Nephron progenitor cell (in vitro differentiated cells): ENCODE data around the gene GLIS1.

Source experiments
- DNase-seq: peaks from one replicate; pipeline ENCODE4 v3.0.0; 2021
- H3K27ac Mint-ChIP-seq: 2 replicates; pipeline ENCODE4 v1.8.0; 2021; ENCODE audit warnings: mild to moderate bottlenecking, moderate library complexity, mixed read lengths
- H3K27me3 Mint-ChIP-seq: 2 replicates; pipeline ENCODE4 v1.8.0; 2021; ENCODE audit warnings: mild to moderate bottlenecking, low read depth, mixed read lengths; ENCODE audit not compliant: poor library complexity
- H3K36me3 Mint-ChIP-seq: 2 replicates; pipeline ENCODE4 v1.8.0; 2021; ENCODE audit warnings: low read depth, mixed read lengths
- H3K4me1 Mint-ChIP-seq: 2 replicates; pipeline ENCODE4 v1.8.0; 2021; ENCODE audit warnings: mixed read lengths
- H3K4me3 Mint-ChIP-seq: 2 replicates; pipeline ENCODE4 v1.8.0; 2021; ENCODE audit warnings: mild to moderate bottlenecking, moderate library complexity, mixed read lengths
- H3K9me3 Mint-ChIP-seq: 2 replicates; pipeline ENCODE4 v1.8.0; 2021; ENCODE audit warnings: mild to moderate bottlenecking, moderate library complexity, mixed read lengths
- TF ChIP-seq, protein P1 (sequence below): fragments of 200-600 bp; sonication (generic); IDR thresholded peaks from 2 replicates; pipeline ENCODE4 v1.5.0; 2021; ENCODE audit warnings: antibody characterized with exemption

GLIS1 gene

GRCh38 chr1:53512807-53513755, 225.9 kb downstream of the GLIS1 start:
- Mint-ChIP-seq H3K36me3 (no peaks in the 10 kb centered on the region), H3K4me3 (peak overlapping the region; percentile 66), H3K9me3 (no peaks in the 10 kb centered on the region), H3K27me3 (peaks cover 3% of the 10 kb centered on the region), H3K4me1 (peaks cover 70% of the 10 kb centered on the region), H3K27ac (peak overlapping the region; percentile 92)
- no peak for DNase-seq
- TF ChIP-seq, protein P1, sequence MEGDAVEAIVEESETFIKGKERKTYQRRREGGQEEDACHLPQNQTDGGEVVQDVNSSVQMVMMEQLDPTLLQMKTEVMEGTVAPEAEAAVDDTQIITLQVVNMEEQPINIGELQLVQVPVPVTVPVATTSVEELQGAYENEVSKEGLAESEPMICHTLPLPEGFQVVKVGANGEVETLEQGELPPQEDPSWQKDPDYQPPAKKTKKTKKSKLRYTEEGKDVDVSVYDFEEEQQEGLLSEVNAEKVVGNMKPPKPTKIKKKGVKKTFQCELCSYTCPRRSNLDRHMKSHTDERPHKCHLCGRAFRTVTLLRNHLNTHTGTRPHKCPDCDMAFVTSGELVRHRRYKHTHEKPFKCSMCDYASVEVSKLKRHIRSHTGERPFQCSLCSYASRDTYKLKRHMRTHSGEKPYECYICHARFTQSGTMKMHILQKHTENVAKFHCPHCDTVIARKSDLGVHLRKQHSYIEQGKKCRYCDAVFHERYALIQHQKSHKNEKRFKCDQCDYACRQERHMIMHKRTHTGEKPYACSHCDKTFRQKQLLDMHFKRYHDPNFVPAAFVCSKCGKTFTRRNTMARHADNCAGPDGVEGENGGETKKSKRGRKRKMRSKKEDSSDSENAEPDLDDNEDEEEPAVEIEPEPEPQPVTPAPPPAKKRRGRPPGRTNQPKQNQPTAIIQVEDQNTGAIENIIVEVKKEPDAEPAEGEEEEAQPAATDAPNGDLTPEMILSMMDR, result no peak

DNA sequence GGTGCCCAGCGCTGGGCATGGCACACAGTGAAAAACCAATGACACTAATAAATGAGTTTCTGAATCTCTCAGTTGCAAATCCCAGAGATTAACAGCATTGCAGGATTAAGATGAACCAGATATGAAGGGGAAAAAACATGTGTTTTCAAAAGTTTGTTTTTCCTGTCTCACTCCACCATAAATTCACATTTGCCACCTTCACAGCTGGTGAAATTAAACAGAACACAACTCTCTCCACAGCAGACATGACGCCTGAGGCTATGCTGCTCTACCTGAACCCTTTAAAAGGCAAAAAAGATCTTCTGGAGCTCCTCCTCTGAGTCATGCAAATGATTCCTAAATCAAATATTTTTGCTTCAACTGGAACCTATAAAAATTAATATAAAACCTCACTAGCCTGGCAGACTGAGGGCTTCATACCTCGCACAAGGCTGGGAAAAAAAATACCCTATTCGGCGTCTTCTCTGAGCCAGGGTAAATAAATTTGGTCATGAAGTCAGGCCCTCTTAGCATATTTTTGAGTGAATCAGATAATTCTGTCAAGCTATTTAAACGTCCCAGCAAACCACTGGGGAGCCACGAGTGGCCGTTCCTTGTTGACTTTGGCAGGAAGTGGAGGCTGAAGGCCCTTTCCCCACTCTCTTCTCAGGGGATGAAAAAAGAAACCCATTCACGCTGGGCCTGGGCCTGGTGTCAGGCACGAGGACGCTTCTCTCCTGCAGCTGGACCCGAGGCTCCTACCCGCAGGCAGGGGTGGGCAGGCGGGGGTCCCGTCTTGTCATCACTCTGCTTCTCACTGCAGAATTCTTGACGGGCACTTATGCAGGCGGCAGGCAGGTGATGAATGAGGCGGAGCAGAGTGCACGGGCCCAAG, 226.8 kb downstream of the GLIS1 start:
- peaks cover 3% of the 10 kb centered on the region for H3K27me3 Mint-ChIP-seq
- no peak overlapping the region for H3K4me3 Mint-ChIP-seq
- peak overlapping the region; percentile 92 for H3K27ac Mint-ChIP-seq
- peaks cover 73% of the 10 kb centered on the region for H3K4me1 Mint-ChIP-seq
- no peaks in the 10 kb centered on the region for H3K36me3 Mint-ChIP-seq
- TF ChIP-seq, protein P1, result no peak
- DNase-seq, result no peak
- no peaks in the 10 kb centered on the region for H3K9me3 Mint-ChIP-seq

DNA sequence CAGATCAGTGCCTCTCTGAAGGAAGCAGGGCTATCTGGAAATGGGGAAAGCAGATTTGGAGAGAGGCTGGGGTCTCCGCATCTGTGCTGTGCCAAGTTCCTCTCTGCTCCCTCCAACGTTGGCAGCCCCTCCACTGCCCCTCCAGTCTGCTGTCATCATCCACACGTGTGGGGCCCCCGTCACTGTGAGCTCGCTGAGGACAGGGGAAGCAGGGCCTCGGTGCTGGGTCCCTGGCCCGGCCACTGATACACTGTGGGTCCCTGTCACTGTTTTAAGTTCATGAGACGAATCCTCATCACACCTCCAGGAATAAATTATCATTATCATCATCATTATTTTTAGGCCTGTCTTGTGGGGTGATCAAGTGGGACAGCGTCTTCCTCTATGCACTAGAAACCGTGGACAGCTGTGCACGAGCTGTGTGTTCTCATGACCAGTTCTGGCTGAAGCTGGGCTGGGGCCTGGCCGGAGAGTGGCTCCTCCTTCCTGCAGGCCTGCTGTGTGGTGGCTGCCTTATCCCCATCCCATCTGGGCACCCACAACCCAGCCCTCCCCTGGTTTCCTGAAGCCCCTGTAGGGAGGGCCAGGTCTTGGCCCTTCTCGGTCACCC, 227.5 kb downstream of the GLIS1 start:
- peaks cover 3% of the 10 kb centered on the region for H3K27me3 Mint-ChIP-seq
- H3K27ac Mint-ChIP-seq, result no peak overlapping the region
- H3K4me1 Mint-ChIP-seq, result peaks cover 73% of the 10 kb centered on the region
- no peak overlapping the region for H3K4me3 Mint-ChIP-seq
- no peak for DNase-seq
- TF ChIP-seq, protein P1, result no peak
- no peaks in the 10 kb centered on the region for H3K36me3 Mint-ChIP-seq
- no peaks in the 10 kb centered on the region for H3K9me3 Mint-ChIP-seq

DNA sequence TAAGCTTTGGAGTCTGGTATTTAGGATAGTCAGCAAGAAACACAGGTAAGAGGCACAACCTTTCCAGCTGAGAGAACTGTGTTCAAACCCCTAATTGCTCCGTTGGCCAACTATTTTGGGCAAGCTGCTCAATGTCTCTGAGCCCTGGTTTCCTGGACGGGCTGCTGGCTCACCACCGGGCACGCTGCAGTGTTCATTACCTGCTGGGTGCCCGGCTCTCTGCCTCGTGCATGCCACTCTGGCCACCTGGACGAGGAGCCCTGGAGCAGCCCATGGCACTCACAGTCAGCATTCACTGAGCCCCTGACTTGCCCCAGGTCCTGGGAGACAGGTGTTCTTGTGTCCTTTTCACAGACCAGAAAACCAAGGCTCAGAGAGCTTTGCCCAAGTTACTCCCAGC, 228.7 kb downstream of the GLIS1 start:
- TF ChIP-seq, protein P1, result no peak
- no peak overlapping the region for H3K4me3 Mint-ChIP-seq
- peaks cover 69% of the 10 kb centered on the region for H3K4me1 Mint-ChIP-seq
- H3K27me3 Mint-ChIP-seq, result peaks cover 3% of the 10 kb centered on the region
- no peak overlapping the region for H3K27ac Mint-ChIP-seq
- H3K9me3 Mint-ChIP-seq, result no peaks in the 10 kb centered on the region
- no peak for DNase-seq
- no peaks in the 10 kb centered on the region for H3K36me3 Mint-ChIP-seq

DNA sequence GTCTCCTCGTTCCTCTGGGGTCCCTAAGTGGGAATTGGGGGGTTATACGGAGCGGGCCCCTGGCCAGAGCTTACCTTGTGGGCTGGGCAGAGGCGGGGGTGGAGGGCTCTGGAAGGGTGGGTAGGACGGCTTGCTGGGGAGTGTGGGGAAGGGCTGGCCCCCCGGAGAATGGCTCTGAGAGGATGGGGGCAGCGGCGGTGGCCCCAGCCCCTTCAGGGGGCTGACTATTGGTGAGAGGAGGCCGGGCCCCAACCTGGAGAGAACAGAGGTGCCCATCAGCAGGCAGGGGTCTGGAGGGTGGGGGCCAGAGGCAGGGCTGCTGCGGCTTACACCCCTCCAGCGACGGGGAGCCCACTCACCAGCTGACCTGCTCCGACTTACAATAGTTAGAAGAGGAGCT, 229.2 kb downstream of the GLIS1 start:
- Mint-ChIP-seq H3K4me3 (no peak overlapping the region), H3K36me3 (no peaks in the 10 kb centered on the region), H3K9me3 (no peaks in the 10 kb centered on the region), H3K27me3 (peaks cover 3% of the 10 kb centered on the region), H3K27ac (peak overlapping the region; percentile 83), H3K4me1 (peaks cover 66% of the 10 kb centered on the region)
- DNase-seq, result no peak
- TF ChIP-seq, protein P1, result no peak
